ENCODE measurements around the gene FADD. TPM values are rescaled to one million over a fixed set of nuclear protein-coding genes. Genes with fewer than 3 reads are reported as not detected.

FADD gene
- total RNA-seq, 1 donor from 2014 or later, result 23.0 TPM

GRCh38 chr11:70186420-70186819, 16.7 kb upstream of the FADD start:
- Histone ChIP-seq H3K4me3 (no peak overlapping the region), H3K27ac (no peak overlapping the region), H3K36me3 (no peaks in the 10 kb centered on the region), H3K27me3 (ENCODE audit: low read depth) (peaks cover 4% of the 10 kb centered on the region), H3K4me1 (peaks cover 1% of the 10 kb centered on the region), H3K9me3 (no peaks in the 10 kb centered on the region)
- no peak for TF ChIP-seq CTCF (IDR thresholded peaks at IDR 0.05)
- no peak for DNase-seq
- intact Hi-C loops (cut with DNase I), result no loop called here
- ATAC-seq, result no peak

- Histone ChIP-seq H3K4me1 (peaks cover 6% of the 10 kb centered on the region), H3K27me3 (ENCODE audit: low read depth) (peaks cover 8% of the 10 kb centered on the region), H3K9me3 (no peaks in the 10 kb centered on the region), H3K4me3 (no peak overlapping the region), H3K27ac (no peak overlapping the region), H3K36me3 (no peaks in the 10 kb centered on the region)
- ATAC-seq (no peak), DNase-seq (no peak)
- no peak for TF ChIP-seq CTCF (IDR thresholded peaks at IDR 0.05)
- intact Hi-C loops (cut with DNase I), result no loop called here
These were observed 16.2 kb upstream of the FADD start for GRCh38 chr11:70186936-70187335.

DNA sequence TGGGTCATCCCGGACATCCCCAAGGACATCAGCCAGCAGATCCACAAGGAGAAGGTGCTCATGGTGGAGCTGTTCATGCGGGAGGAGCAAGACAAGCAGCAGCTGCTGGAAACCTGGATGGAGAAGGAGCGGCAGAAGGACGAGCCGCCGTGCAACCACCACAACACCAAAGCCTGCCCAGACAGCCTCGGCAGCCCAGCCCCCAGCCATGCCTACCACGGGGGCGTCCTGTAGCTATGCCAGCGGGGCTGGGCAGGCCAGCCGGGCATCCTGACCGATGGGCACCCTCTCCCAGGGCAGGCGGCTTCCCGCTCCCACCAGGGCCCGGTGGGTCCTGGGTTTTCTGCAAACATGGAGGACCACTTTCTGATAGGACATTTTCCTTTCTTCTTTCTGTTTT, 15.3 kb upstream of the FADD start:
- intact Hi-C loops (cut with DNase I), result no loop called here
- Histone ChIP-seq H3K27me3 (ENCODE audit: low read depth) (peaks cover 9% of the 10 kb centered on the region), H3K36me3 (no peaks in the 10 kb centered on the region), H3K4me1 (peaks cover 6% of the 10 kb centered on the region), H3K4me3 (no peak overlapping the region), H3K9me3 (no peaks in the 10 kb centered on the region), H3K27ac (no peak overlapping the region)
- TF ChIP-seq CTCF (IDR thresholded peaks at IDR 0.05), result no peak
- DNase-seq, result no peak
- no peak for ATAC-seq

- H3K27me3 ChIP-seq (ENCODE audit: low read depth), result peaks cover 9% of the 10 kb centered on the region
- DNase-seq (no peak), ATAC-seq (no peak)
- H3K4me1 ChIP-seq, result peaks cover 6% of the 10 kb centered on the region
- TF ChIP-seq CTCF (IDR thresholded peaks at IDR 0.05), result no peak
- no peaks in the 10 kb centered on the region for H3K36me3 ChIP-seq
- no peak overlapping the region for H3K27ac ChIP-seq
- intact Hi-C loops (cut with DNase I), result loop anchor here (5.0 kb wide), 1 partner anchor 272 kb away; no protein-coding TSS in a partner anchor
- no peak overlapping the region for H3K4me3 ChIP-seq
- H3K9me3 ChIP-seq, result no peaks in the 10 kb centered on the region
These were observed 13.5 kb upstream of the FADD start for GRCh38 chr11:70189622-70190021.

DNA sequence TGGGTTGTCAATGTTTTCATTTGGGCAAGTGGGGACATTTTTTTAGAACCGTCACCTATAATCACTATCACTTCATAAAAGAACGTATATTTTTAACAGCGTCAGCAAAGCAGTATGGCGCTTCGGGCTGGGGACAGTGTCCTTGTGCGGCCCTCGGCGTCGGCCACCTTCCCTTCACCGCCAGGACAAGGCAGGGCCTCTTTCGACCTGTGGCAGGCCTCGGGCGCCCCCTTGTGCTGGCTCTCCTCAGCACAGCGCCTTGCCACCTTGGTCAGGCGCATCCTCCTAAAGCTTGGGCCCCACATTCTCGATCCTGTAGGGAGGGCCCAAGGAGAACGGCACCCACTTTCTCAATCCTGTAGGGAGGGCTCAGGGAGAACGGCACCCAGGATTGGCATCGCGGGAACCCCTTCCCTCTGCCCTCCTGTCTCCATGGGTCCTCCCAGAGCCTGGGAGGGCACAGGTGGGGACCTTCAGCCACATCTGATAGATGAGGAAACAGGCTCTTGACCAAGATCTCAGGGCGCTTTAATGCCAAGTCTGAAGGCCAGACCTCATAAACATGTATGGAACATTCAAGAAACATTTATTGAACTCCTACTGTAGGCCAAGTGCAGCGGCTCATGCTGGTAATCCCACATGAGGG, 11.5 kb upstream of the FADD start:
- no peak overlapping the region for H3K27ac ChIP-seq
- H3K4me3 ChIP-seq, result no peak overlapping the region
- no peaks in the 10 kb centered on the region for H3K36me3 ChIP-seq
- TF ChIP-seq CTCF (IDR thresholded peaks at IDR 0.05), result peak; percentile 88
- peaks cover 8% of the 10 kb centered on the region for H3K27me3 ChIP-seq (ENCODE audit: low read depth)
- H3K9me3 ChIP-seq, result no peaks in the 10 kb centered on the region
- DNase-seq (peak; percentile 85), ATAC-seq (peak; percentile 88 to 89)
- intact Hi-C loops (cut with DNase I), result loop anchor here (5.0 kb wide), 1 partner anchor 274 kb away; no protein-coding TSS in a partner anchor
- H3K4me1 ChIP-seq, result peaks cover 6% of the 10 kb centered on the region

All from lower lobe of right lung (tissue), 2 donors.